ENCODE data around the gene SBF2.

Gene SBF2

GRCh38 chr11:10328314-10329098 lies 34.5 kb upstream of the SBF2 start:
- H3K4me3 ChIP-seq (ENCODE audit: control insufficient read depth, low read depth, low read length), result no peak overlapping the region
- peak; percentile 81 for DNase-seq (ENCODE audit: low read depth)
- TF ChIP-seq CTCF (IDR thresholded peaks at IDR 0.05; ENCODE audit: control insufficient read depth, insufficient read depth, low read depth, low read length, missing control alignments), result no peak

- no peak for DNase-seq (ENCODE audit: low read depth)
- no peak for TF ChIP-seq CTCF (IDR thresholded peaks at IDR 0.05; ENCODE audit: control insufficient read depth, insufficient read depth, low read depth, low read length, missing control alignments)
- H3K4me3 ChIP-seq (ENCODE audit: control insufficient read depth, low read depth, low read length), result no peak overlapping the region
Observed at GRCh38 chr11:10327254-10327653, 33.2 kb upstream of the SBF2 start.

GRCh38 chr11:10326012-10326964 lies 32.3 kb upstream of the SBF2 start:
- H3K4me3 ChIP-seq (ENCODE audit: control insufficient read depth, low read depth, low read length), result no peak overlapping the region
- TF ChIP-seq CTCF (IDR thresholded peaks at IDR 0.05; ENCODE audit: control insufficient read depth, insufficient read depth, low read depth, low read length, missing control alignments), result no peak
- DNase-seq (ENCODE audit: low read depth), result no peak

- no peak overlapping the region for H3K4me3 ChIP-seq (ENCODE audit: control insufficient read depth, low read depth, low read length)
- DNase-seq (ENCODE audit: low read depth), result no peak
- TF ChIP-seq CTCF (IDR thresholded peaks at IDR 0.05; ENCODE audit: control insufficient read depth, insufficient read depth, low read depth, low read length, missing control alignments), result no peak
Observed at GRCh38 chr11:10325277-10326011, 31.4 kb upstream of the SBF2 start.

- no peak for DNase-seq (ENCODE audit: low read depth)
- TF ChIP-seq CTCF (IDR thresholded peaks at IDR 0.05; ENCODE audit: control insufficient read depth, insufficient read depth, low read depth, low read length, missing control alignments), result no peak
- H3K4me3 ChIP-seq (ENCODE audit: control insufficient read depth, low read depth, low read length), result no peak overlapping the region
Observed at GRCh38 chr11:10324474-10324873, 30.5 kb upstream of the SBF2 start.

- no peak for TF ChIP-seq CTCF (IDR thresholded peaks at IDR 0.05; ENCODE audit: control insufficient read depth, insufficient read depth, low read depth, low read length, missing control alignments)
Observed at GRCh38 chr11:10323793-10324170, 29.8 kb upstream of the SBF2 start.

More at GRCh38 chr11:10323793-10324170, 29.8 kb upstream of the SBF2 start:
- DNase-seq (ENCODE audit: low read depth), result no peak
- H3K4me3 ChIP-seq (ENCODE audit: control insufficient read depth, low read depth, low read length), result no peak overlapping the region

Data from AG09309 (cell line).